Transverse colon (tissue), 4 donors: ENCODE data around the gene PDHX. TPM values are rescaled to one million over a fixed set of nuclear protein-coding genes. Genes with fewer than 3 reads are reported as not detected.

Experiments
- DNase-seq: peaks from one replicate; pipeline ENCODE4 v3.0.0-alpha.2; 2019
- H3K27ac ChIP-seq, 4 donors: fragments of 200-600 bp; sonication (generic); 2 replicates each; pipeline ENCODE4 v1.5.1; 2016 to 2018; ENCODE audit warnings: inconsistent platforms in 4 of 4
- H3K27me3 ChIP-seq: fragments of 200-600 bp; sonication (generic); 2 replicates; pipeline ENCODE4 v1.5.1; 2017; ENCODE audit warnings: inconsistent platforms
- H3K36me3 ChIP-seq, 4 donors: fragments of 200-600 bp; sonication (generic); 2 replicates each; pipeline ENCODE4 v1.5.1; 2017 to 2019; ENCODE audit warnings: inconsistent platforms in 4 of 4
- H3K4me1 ChIP-seq, 4 donors: fragments of 200-600 bp; sonication (generic); 2 replicates each; pipeline ENCODE4 v1.5.1; 2017 to 2020; ENCODE audit warnings: inconsistent platforms in 4 of 4
- H3K4me3 ChIP-seq, 4 donors: fragments of 200-600 bp; sonication (generic); 1 replicate in 1 of 4; 2 replicates in 3 of 4; pipeline versions ENCODE4 v1.5.1 to v1.6.1; 2017 to 2019; ENCODE audit warnings: inconsistent platforms in 4 of 4
- H3K9me3 ChIP-seq, 2 donors: fragments of 200-600 bp; sonication (generic); 2 replicates each; pipeline ENCODE4 v1.5.1; 2017 to 2019; ENCODE audit warnings: inconsistent platforms in 2 of 2
- EP300 ChIP-seq: sonication (generic); formaldehyde crosslinking; IDR thresholded peaks from one replicate; pipeline ENCODE4 v1.6.1; 2017; ENCODE audit warnings: antibody characterized with exemption, low read depth
- POLR2A ChIP-seq: fragments of 450-650 bp; IDR thresholded peaks from one replicate; pipeline ENCODE4 v1.6.1; 2016; ENCODE audit warnings: antibody characterized with exemption, mild to moderate bottlenecking, moderate library complexity
- POLR2AphosphoS5 ChIP-seq, 3 donors: sonication (generic); formaldehyde crosslinking; IDR thresholded peaks; one replicate each; pipeline ENCODE4 v1.6.1; 2016; ENCODE audit warnings: antibody characterized with exemption in 3 of 3
- WGBS, 2 donors: methylation state at CpG; one replicate each; pipeline ENCODE4 v1.1.5; 2018; ENCODE audit warnings: low coverage in 1 of 2; 5-methylcytosine and 5-hydroxymethylcytosine counted together
- in situ Hi-C, 4 donors: fragments of 200-750 bp; cut with MboI; loops; one replicate each; pipeline versions ENCODE4 v1.15.0 to v1.15.1; 2017; ENCODE audit warnings: low sequenced_read_pairs in 3 of 4, low pct_ligation_motif_present in 1 of 4, low pct_unique_long_range_greater_than_20kb in 1 of 4
- intact Hi-C: fragments of 100-400 bp; cut with DNase I; formaldehyde crosslinking; loops from one replicate; pipeline ENCODE4 v1.15.1; 2023; ENCODE audit warnings: low total_unique reads
- total RNA-seq, 4 donors: library from RNA; depleted of rRNA; stranded (reverse); fragments of >200 nt; gene quantifications; one replicate each; pipeline ENCODE4 v1.1.0, GENCODE V29; 2016
- TF ChIP-seq, protein P1 (sequence below), 5 experiments: fragments of 200-600 bp in 3 of 5; fragments of 450-650 bp in 2 of 5; sonication (generic) in 3 of 5; IDR thresholded peaks; 1 replicate in 2 of 5; 2 replicates in 3 of 5; pipeline ENCODE4 v1.5.1; 2016 to 2017; ENCODE audit warnings: antibody characterized with exemption in 5 of 5, inconsistent platforms in 3 of 5, mild to moderate bottlenecking in 2 of 5, moderate library complexity in 1 of 5

Gene PDHX
- total RNA-seq, 4 donors from 2014 or later = 26.7 to 37.0 (median 36.7) TPM

DNA sequence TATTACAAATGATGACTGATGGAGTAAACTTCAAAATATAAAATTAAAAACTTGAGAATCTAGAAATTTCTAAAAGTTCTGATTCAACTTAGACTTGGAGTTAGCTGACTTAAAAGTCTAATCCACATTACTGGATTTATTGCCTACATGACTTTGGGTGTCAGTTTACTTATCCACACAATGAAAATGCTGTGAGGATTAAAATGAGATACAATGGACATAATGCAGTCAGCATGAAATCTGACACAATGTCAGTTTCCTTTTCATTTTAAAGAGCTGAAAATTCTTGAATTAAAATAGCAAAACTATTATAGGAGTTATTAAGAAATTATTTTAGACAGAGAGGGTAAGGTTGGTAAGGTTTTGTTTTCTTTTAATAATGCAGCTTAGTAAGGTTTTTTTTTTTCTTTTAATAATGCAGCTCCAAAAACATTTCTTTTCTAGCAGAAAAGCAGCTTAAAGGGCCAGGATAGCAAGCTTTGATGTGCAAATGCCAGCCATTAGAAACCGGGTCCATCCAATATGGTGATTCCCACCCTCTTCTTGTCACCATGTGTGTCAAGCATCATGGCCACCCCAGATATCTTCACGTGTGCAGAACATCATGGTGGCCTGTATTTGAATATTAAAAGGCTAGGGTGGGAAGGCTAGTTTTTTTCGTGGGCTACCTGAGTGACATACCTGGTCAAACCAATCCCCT, 19.1 kb upstream of the PDHX start:
- no peak for DNase-seq
- in situ Hi-C loops = loop anchor here in 3 of 4 donors (10.0 to 25.0 kb wide), 3 partner anchors 310 to 383 kb away; partner anchors contain the start of gene ELF5 (in 1 of the 3)

DNA sequence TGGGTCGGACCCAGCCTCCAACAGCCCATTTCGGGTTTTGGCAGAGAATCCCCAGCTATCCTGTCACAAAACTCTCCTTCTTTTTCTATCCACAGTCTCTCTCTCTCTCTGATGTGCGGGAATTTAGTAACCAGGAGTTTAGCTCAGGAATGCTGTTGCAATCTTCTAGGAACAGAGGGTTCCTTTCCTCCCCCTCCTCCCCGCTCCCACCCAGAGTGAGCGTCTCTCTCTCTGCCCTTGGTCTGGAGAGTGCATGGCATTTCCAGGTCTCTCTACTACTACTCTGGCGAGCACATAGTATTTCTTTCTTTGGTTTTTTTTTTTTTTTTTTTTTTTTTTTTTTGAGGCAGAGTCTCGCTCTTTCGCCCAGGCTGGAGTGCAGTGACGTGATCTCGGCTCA, 17.9 kb upstream of the PDHX start:
- in situ Hi-C loops (loop anchor here in 3 of 4 donors (10.0 to 25.0 kb wide), 3 partner anchors 311 to 384 kb away; partner anchors contain the start of gene ELF5 (in 1 of the 3)), intact Hi-C loops (loop anchor here (2.0 kb wide), 1 partner anchor 298 kb away; no protein-coding TSS in a partner anchor)
- Histone ChIP-seq H3K9me3 (peaks cover 29 to 38% of the 10 kb centered on the region in 2 donors), H3K4me3 (no peak overlapping the region), H3K36me3 (no peaks in the 10 kb centered on the region), H3K4me1 (no peaks in the 10 kb centered on the region), H3K27ac (no peak overlapping the region), H3K27me3 (no peaks in the 10 kb centered on the region)
- DNase-seq = no peak
- TF ChIP-seq POLR2AphosphoS5 (IDR thresholded peaks at IDR 0.05) (no peak), EP300 (no peak), POLR2A (no peak)
- TF ChIP-seq, protein P1, sequence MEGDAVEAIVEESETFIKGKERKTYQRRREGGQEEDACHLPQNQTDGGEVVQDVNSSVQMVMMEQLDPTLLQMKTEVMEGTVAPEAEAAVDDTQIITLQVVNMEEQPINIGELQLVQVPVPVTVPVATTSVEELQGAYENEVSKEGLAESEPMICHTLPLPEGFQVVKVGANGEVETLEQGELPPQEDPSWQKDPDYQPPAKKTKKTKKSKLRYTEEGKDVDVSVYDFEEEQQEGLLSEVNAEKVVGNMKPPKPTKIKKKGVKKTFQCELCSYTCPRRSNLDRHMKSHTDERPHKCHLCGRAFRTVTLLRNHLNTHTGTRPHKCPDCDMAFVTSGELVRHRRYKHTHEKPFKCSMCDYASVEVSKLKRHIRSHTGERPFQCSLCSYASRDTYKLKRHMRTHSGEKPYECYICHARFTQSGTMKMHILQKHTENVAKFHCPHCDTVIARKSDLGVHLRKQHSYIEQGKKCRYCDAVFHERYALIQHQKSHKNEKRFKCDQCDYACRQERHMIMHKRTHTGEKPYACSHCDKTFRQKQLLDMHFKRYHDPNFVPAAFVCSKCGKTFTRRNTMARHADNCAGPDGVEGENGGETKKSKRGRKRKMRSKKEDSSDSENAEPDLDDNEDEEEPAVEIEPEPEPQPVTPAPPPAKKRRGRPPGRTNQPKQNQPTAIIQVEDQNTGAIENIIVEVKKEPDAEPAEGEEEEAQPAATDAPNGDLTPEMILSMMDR (IDR thresholded peaks at IDR 0.05) = no peak
- 89 to 95% methylated on average over 5 to 9 of the region's 10 CpGs for WGBS, 2 donors

More for the DNA sequence above, 19.1 kb upstream of the PDHX start:
- no peaks in the 10 kb centered on the region for H3K27me3 ChIP-seq
- TF ChIP-seq, protein P1 (IDR thresholded peaks at IDR 0.05) = no peak
- TF ChIP-seq EP300 (no peak), POLR2AphosphoS5 (IDR thresholded peaks at IDR 0.05) (no peak), POLR2A (no peak)
- intact Hi-C loops = no loop called here
- H3K9me3 ChIP-seq = peaks cover 29 to 38% of the 10 kb centered on the region in 2 donors
- H3K36me3 ChIP-seq = no peaks in the 10 kb centered on the region
- H3K4me3 ChIP-seq = no peak overlapping the region
- 86 to 100% methylated on average over 1 to 3 of the region's 3 CpGs for WGBS, 2 donors
- H3K27ac ChIP-seq = no peak overlapping the region
- no peaks in the 10 kb centered on the region for H3K4me1 ChIP-seq

DNA sequence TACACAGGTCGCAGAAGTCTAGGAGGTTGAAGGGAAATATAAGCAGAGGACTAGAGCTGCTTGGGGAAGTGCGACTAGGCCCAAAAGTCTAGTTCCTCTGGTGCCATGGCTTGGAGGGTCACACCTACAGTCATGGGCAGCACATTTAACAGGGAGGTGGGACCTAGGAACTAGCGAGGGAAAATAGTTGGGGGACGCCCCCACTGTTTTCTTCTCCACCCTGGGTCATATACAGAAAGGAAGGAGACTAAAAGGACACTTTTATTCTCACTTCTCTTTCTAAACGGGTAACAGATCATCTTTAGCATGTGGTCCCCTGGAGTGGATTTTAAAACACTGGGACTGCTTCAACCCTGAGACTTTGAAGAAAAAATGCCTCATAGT, 16.8 kb upstream of the PDHX start:
- TF ChIP-seq POLR2A (no peak), POLR2AphosphoS5 (IDR thresholded peaks at IDR 0.05) (no peak)
- in situ Hi-C loops (loop anchor here in 3 of 4 donors (10.0 to 25.0 kb wide), 3 partner anchors 312 to 385 kb away; partner anchors contain the start of gene ELF5 (in 1 of the 3)), intact Hi-C loops (loop anchor here (2.0 kb wide), 1 partner anchor 299 kb away; no protein-coding TSS in a partner anchor)

DNA sequence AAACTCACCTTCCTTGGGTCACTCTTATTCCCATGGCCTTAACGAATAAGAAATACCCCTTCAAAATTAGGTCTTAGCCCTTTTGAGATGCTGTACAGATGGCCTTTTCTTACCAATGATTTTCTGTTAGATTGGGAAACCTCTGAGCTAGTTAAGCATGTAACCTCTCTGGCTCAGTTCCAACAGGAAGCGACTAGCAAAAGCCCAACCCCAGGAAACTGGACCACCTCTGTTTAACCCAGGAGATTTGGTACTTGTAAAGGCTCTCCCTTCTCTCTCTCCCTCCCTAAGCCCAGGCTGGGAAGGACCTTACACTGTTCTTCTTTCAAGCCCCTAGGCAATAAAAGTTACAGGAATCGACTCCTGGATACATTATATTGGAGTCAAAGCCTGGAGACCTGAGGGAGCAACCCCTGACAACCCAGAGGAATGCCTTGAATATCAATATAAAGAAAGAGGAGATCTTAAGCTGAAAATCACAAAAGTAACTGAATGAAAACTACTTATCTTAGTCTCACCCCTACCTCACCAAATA, 11.9 kb upstream of the PDHX start:
- no peak for DNase-seq
- H3K4me3 ChIP-seq = no peak overlapping the region
- 86 to 90% methylated on average over 2 to 3 of the region's 3 CpGs for WGBS, 2 donors
- H3K27me3 ChIP-seq = no peaks in the 10 kb centered on the region
- no peaks in the 10 kb centered on the region for H3K4me1 ChIP-seq
- no peak overlapping the region for H3K27ac ChIP-seq
- in situ Hi-C loops = no loop called here
- H3K9me3 ChIP-seq = peaks cover 20 to 22% of the 10 kb centered on the region in 2 donors
- no peaks in the 10 kb centered on the region for H3K36me3 ChIP-seq
- intact Hi-C loops = no loop called here
- TF ChIP-seq EP300 = no peak
- TF ChIP-seq, protein P1 (IDR thresholded peaks at IDR 0.05) = no peak
- no peak for TF ChIP-seq POLR2A
- TF ChIP-seq POLR2AphosphoS5 (IDR thresholded peaks at IDR 0.05) = no peak

More for the DNA sequence above, 16.8 kb upstream of the PDHX start:
- no peak for DNase-seq
- WGBS, 2 donors = 84 to 90% methylated on average over 4 to 5 of the region's 5 CpGs
- Histone ChIP-seq H3K9me3 (peaks cover 29 to 38% of the 10 kb centered on the region in 2 donors), H3K27ac (no peak overlapping the region), H3K4me3 (no peak overlapping the region), H3K4me1 (no peaks in the 10 kb centered on the region), H3K36me3 (no peaks in the 10 kb centered on the region), H3K27me3 (no peaks in the 10 kb centered on the region)
